ENCODE results near the gene ZNF536. TPM values are rescaled to one million over a fixed set of nuclear protein-coding genes. Genes with fewer than 3 reads are reported as not detected.

The ZNF536 gene
- total RNA-seq, 1 experiment from 2014 or later, result 0.35 TPM

- DNase-seq (ENCODE audit: low spot score) (no peak), ATAC-seq (no peak)
- H3K36me3 Mint-ChIP-seq, result no peaks in the 10 kb centered on the region
- no peak overlapping the region for H3K27ac Mint-ChIP-seq
- ChIA-PET CTCF (no interaction called here), POLR2A (no interaction called here)
- H3K4me1 Mint-ChIP-seq, result peaks cover 13% of the 10 kb centered on the region
- no peaks in the 10 kb centered on the region for H3K9me3 Mint-ChIP-seq
- H3K27me3 Mint-ChIP-seq (ENCODE audit: low read depth), result peaks cover 11% of the 10 kb centered on the region
- no peak for TF ChIP-seq GABPB1 (CRISPR knock-in tag; IDR thresholded peaks at IDR 0.05)
- TF ChIP-seq ZSCAN18 (CRISPR knock-in tag; IDR thresholded peaks at IDR 0.05), result no peak
- no peak for TF ChIP-seq NFYB (CRISPR knock-in tag; conservative IDR thresholded peaks at IDR 0.05; ENCODE audit: low read depth)
- TF ChIP-seq ZNF532 (CRISPR knock-in tag; IDR thresholded peaks at IDR 0.05; ENCODE audit: borderline replicate concordance), result no peak
- TF ChIP-seq CTCF (IDR thresholded peaks at IDR 0.05), result no peak
- TF ChIP-seq TEAD4 (CRISPR knock-in tag; IDR thresholded peaks at IDR 0.05), result no peak
- no peak for TF ChIP-seq E2F4 (CRISPR knock-in tag; IDR thresholded peaks at IDR 0.05; ENCODE audit: borderline replicate concordance, low read depth)
- TF ChIP-seq FOXP1 (CRISPR knock-in tag; IDR thresholded peaks at IDR 0.05; ENCODE audit: borderline replicate concordance), result no peak
- TF ChIP-seq STAT6 (CRISPR knock-in tag; conservative IDR thresholded peaks at IDR 0.05; ENCODE audit: low read depth), result no peak
- TF ChIP-seq ZNF423 (CRISPR knock-in tag; IDR thresholded peaks at IDR 0.05), result no peak
- TF ChIP-seq JUN (CRISPR knock-in tag; IDR thresholded peaks at IDR 0.05), result no peak
- no peak for TF ChIP-seq NR1H2 (CRISPR knock-in tag; IDR thresholded peaks at IDR 0.05)
- no peak overlapping the region for H3K4me3 Mint-ChIP-seq
Observed at GRCh38 chr19:30379841-30380610, 7.8 kb downstream of the ZNF536 start.

GRCh38 chr19:30381366-30381765 is 9.2 kb downstream of the ZNF536 start:
- ATAC-seq, result no peak
- Mint-ChIP-seq H3K27me3 (ENCODE audit: low read depth) (peaks cover under 1% of the 10 kb centered on the region), H3K4me3 (no peak overlapping the region), H3K4me1 (peaks cover 12% of the 10 kb centered on the region), H3K27ac (no peak overlapping the region), H3K9me3 (no peaks in the 10 kb centered on the region), H3K36me3 (no peaks in the 10 kb centered on the region)
- DNase-seq (ENCODE audit: low spot score), result no peak
- ChIA-PET CTCF (no interaction called here), POLR2A (no interaction called here)
- no peak for TF ChIP-seq E2F1 (CRISPR knock-in tag; IDR thresholded peaks at IDR 0.05)
- no peak for TF ChIP-seq ZNF532 (CRISPR knock-in tag; IDR thresholded peaks at IDR 0.05; ENCODE audit: borderline replicate concordance)
- TF ChIP-seq IRF1 (CRISPR knock-in tag; IDR thresholded peaks at IDR 0.05), result no peak
